ENCODE results near the gene SIN3B. TPM values are rescaled to one million over a fixed set of nuclear protein-coding genes. Genes with fewer than 3 reads are reported as not detected.
A peak's percentile ranks its signal among the peaks of the same experiment; 100 is the strongest.

Gene SIN3B
- total and polyA plus RNA-seq, 9 of the 15 experiments (the other 6 are each of a cell fraction or from before 2014, with no cell fraction given), result 0.51 to 34.2 (median 14.3) TPM

DNA sequence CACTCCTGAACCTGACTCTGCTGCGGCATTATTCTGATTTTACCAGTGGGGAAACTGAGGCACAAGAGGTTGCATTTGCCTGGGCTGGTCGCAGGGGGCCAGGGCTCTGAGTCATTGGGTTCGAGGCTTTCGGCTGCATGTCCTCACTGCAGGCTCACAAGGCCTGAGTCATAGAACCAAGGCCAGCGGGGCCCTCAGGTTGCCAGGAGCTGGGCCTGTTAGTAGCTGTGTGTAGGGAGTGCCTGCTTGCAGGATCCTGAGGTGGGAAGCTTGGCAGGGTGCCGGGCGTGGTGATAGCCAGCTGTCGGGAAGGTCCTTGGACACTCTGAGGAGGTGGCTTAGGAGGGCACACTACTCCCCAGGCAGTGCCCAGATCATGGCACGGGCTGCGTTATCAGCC is 38.0 kb downstream of the SIN3B start (continued):
- TF ChIP-seq, protein P1, sequence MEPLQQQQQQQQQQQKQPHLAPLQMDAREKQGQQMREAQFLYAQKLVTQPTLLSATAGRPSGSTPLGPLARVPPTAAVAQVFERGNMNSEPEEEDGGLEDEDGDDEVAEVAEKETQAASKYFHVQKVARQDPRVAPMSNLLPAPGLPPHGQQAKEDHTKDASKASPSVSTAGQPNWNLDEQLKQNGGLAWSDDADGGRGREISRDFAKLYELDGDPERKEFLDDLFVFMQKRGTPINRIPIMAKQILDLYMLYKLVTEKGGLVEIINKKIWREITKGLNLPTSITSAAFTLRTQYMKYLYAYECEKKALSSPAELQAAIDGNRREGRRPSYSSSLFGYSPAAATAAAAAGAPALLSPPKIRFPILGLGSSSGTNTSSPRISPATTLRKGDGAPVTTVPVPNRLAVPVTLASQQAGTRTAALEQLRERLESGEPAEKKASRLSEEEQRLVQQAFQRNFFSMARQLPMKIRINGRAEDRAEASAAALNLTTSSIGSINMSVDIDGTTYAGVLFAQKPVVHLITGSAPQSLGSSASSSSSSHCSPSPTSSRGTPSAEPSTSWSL (CRISPR knock-in tag; IDR thresholded peaks at IDR 0.05; ENCODE audit: borderline replicate concordance), result no peak

DNA sequence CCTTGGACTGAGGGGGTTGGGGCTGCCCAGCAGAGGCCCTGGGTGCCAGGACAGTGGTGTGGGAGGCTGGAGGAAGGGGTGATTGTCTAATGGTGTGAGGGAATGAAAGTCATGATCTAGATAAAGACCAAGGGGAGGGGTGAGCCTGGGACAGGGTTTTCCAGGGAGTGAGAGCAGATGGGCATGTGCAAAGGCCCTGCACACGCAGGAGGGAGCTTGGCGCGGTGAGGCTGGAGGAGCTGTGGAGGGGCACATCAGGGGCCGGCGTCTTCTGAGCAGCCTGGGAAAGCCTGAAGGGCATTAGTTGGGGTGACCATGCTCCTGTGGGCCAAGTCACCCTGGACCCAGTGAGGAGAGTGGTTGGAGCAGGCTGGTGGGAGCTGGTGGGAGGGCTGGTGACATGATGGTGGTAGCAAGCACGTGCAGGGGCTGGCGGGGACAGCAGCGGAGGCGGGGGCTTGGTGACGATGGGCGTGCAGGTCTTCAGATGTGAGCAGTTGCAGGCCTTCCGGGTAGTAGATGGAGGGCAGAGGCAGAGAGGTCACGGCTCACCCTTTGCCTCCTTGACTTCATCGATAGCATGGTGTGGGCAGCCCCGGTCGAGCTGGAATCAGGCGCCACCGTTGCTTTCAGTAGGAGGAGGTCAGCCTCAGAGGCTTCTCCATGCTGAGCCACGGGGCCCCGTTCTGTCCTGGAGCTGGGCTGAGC is 39.4 kb downstream of the SIN3B start:
- Histone ChIP-seq H4K20me1 (replicated peaks; ENCODE audit: control insufficient read depth, insufficient read depth, low read length) (no peaks in the 10 kb centered on the region), H3K27ac (ENCODE audit: extremely low read depth, low read depth, low read length) (no peak overlapping the region), H3K4me3 (no peak overlapping the region), H3K4me2 (ENCODE audit: insufficient read depth, low read length) (no peak overlapping the region), H3K9me3 (replicated peaks; ENCODE audit: control insufficient read depth, insufficient read depth, low read depth, low read length) (no peaks in the 10 kb centered on the region), H3K9me1 (ENCODE audit: control insufficient read depth, insufficient read depth, low read length) (no peaks in the 10 kb centered on the region), H3K36me3 (ENCODE audit: control insufficient read depth, insufficient read depth, low read length) (peaks cover 75% of the 10 kb centered on the region), H3K27me3 (ENCODE audit: control insufficient read depth in 2 of 2, insufficient read depth in 2 of 2, low read length in 2 of 2) (no peaks in the 10 kb centered on the region), H3K4me1 (replicated peaks in 1 of 2; ENCODE audit: control insufficient read depth in 2 of 2, insufficient read depth in 2 of 2, low read length in 2 of 2) (peaks cover 0 to 20% of the 10 kb centered on the region in 2 experiments; a peak in 2 of 5 replicates), H3K9ac (ENCODE audit: insufficient read depth in 1 of 2, low read depth in 2 of 2, low read length in 2 of 2) (peak overlapping the region in 1 of 2 experiments; percentile 35; a peak in 1 of 4 replicates), H3K79me2 (ENCODE audit: control insufficient read depth, insufficient read depth, low read length) (0 out of 3 replicates have a peak, but pooled peaks cover 3% of the 10 kb centered on the region), H2AFZ (ENCODE audit: low read depth, low read length) (no peak overlapping the region)
- FAIRE-seq (no peak), ATAC-seq (no peak), DNase-seq (ENCODE audit: extremely low read depth in 1 of 4, low spot score in 3 of 4) (no peak)
- BruUV-seq (replicated peaks), result no TSS peak
- in situ Hi-C loops (cut with MboI), result no loop called here
- intact Hi-C loops (cut with micrococcal nuclease), result no loop called here
- WGBS (ENCODE audit: insufficient coverage, low coverage, missing lambda C conversion rate), result 94% methylated on average over 7 of the region's 20 CpGs
- TF ChIP-seq ZNF316 (IDR thresholded peaks at IDR 0.05), result no peak
- TF ChIP-seq DIDO1 (tag; IDR thresholded peaks at IDR 0.05; ENCODE audit: low read depth), result no peak
- no peak for TF ChIP-seq SPI1 (IDR thresholded peaks at IDR 0.05; ENCODE audit: borderline replicate concordance, low read depth, low read length)
- no peak for TF ChIP-seq ZNF408 (CRISPR knock-in tag; IDR thresholded peaks at IDR 0.05; ENCODE audit: low read depth)
- no peak for TF ChIP-seq FOXA3 (CRISPR knock-in tag; conservative IDR thresholded peaks at IDR 0.05 in 1 of 2, IDR thresholded peaks at IDR 0.05 in 1 of 2)
- TF ChIP-seq GATAD2A (IDR thresholded peaks at IDR 0.05), result no peak
- TF ChIP-seq CBFA2T3 (IDR thresholded peaks at IDR 0.05), result no peak
- POLR2A ChIA-PET, result no interaction called here
- CTCF ChIA-PET (ENCODE audit: low intra/inter-chr PET ratio), result no interaction called here
